Measurements from ENCODE around the gene HSDL1. TPM values are rescaled to one million over a fixed set of nuclear protein-coding genes. Genes with fewer than 3 reads are reported as not detected.

Gene HSDL1
- total RNA-seq, 1 experiment from 2014 or later: 13.3 TPM

DNA sequence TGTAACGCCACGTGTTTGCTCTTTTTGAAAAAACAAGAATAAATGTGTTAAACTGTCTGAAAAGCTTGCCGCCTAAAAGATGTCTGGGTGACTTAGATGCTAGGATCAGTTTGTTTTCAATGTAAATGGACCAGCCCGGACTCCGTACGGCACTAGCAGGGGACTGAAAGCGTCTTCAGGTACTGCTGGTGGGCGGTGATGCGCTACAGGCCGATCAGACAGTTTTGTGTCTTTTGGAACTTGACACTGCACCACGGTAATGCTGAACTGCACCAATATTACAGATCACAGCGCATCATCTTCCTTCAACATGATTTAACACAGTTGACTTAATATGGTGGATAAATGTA, 27.5 kb downstream of the HSDL1 start:
- H3K79me2 ChIP-seq (ENCODE audit: low read length): peaks cover 48% of the 10 kb centered on the region
- no peaks in the 10 kb centered on the region for H3K36me3 ChIP-seq (ENCODE audit: low read depth, low read length)
- H3F3A ChIP-seq (ENCODE audit: low read length, unreplicated experiment): no peaks in the 10 kb centered on the region
- no peaks in the 10 kb centered on the region for H3K9me3 ChIP-seq (ENCODE audit: low read length)
- DNase-seq: peak; percentile 7
- peaks cover 14% of the 10 kb centered on the region; the same call in 1 of the 2 replicates for H3K4me1 ChIP-seq (ENCODE audit: insufficient read depth, low read length)
- TF ChIP-seq, protein P1, sequence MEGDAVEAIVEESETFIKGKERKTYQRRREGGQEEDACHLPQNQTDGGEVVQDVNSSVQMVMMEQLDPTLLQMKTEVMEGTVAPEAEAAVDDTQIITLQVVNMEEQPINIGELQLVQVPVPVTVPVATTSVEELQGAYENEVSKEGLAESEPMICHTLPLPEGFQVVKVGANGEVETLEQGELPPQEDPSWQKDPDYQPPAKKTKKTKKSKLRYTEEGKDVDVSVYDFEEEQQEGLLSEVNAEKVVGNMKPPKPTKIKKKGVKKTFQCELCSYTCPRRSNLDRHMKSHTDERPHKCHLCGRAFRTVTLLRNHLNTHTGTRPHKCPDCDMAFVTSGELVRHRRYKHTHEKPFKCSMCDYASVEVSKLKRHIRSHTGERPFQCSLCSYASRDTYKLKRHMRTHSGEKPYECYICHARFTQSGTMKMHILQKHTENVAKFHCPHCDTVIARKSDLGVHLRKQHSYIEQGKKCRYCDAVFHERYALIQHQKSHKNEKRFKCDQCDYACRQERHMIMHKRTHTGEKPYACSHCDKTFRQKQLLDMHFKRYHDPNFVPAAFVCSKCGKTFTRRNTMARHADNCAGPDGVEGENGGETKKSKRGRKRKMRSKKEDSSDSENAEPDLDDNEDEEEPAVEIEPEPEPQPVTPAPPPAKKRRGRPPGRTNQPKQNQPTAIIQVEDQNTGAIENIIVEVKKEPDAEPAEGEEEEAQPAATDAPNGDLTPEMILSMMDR (conservative IDR thresholded peaks at IDR 0.05; ENCODE audit: low read depth, low read length): no peak
- CTCF ChIA-PET: interaction anchor here (1.3 kb wide), 1 partner anchor 69 kb away, joined by 6 read pairs; the partner anchor contains the start of gene TAF1C
- no peaks in the 10 kb centered on the region for H4K20me1 ChIP-seq (ENCODE audit: low read length)
- intact Hi-C loops (cut with micrococcal nuclease): no loop called here
- no TSS peak for BruUV-seq (replicated peaks)
- no peaks in the 10 kb centered on the region for H3K27me3 ChIP-seq (ENCODE audit: low read length)
- no peaks in the 10 kb centered on the region for H3K9me2 ChIP-seq (replicated peaks; ENCODE audit: low read length)
- peak overlapping the region; percentile 98 for H3K9ac ChIP-seq (ENCODE audit: low read length)
- H2AFZ ChIP-seq (ENCODE audit: low read length): peak overlapping the region; percentile 92
- H3K4me3 ChIP-seq (ENCODE audit: low read length): peak overlapping the region; percentile 99
- H3K4me2 ChIP-seq (ENCODE audit: low read length): peak overlapping the region; percentile 99
- POLR2A ChIA-PET (ENCODE audit: unreplicated experiment): no interaction called here
- no peak for ATAC-seq
- H3K27ac ChIP-seq (ENCODE audit: low read length): peak overlapping the region; percentile 46

DNA sequence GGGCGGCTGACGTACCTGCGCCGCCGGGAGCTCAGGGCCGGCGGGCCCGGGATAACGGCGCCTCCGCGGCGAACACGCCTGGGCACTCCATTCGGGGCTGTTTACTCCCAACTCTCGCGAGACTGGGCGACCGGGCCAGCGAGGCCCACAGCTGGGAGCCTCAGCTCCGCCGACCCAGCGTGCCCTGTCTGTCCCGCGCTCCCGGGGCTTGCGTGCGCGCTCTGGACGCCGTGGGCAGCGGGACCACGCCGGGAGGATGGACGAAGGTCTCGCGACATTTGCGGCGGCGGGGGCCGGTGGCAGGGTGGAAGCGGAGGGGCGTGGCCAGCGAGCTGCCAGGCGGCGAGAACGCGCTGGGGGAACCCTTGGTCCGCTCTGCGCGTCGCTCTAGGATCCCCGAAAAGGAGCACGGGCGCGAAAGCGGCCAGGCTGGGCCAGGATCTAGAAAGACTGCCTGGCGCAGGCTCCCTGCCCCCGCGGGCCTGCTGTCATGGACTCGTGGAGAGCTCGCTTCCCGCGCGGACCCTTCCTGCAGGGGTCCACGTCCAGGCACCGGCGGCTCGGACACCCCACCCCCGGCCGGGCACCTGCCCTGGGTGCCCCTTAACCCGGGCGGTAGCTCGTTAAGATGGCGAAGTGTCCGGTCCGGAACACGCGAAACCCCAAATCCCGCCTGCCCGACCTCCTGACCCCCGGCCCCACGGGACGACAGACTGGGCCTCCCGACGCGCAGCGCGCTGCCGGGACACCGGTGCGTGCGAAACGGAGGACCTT, 28.1 kb downstream of the HSDL1 start, which contains the start of gene MBTPS1:
Gene MBTPS1 (minus strand): TSS at position 223 of the 774 bp plus-strand sequence. CDS start 15,159 bp downstream, outside the sequence.
- DNase-seq (peak; percentile 94), ATAC-seq (peak; percentile 91)
- Histone ChIP-seq H3K4me2 (ENCODE audit: low read length) (peak within 1 kb of the TSS; percentile 99), H2AFZ (ENCODE audit: low read length) (peak within 1 kb of the TSS; percentile 92), H4K20me1 (ENCODE audit: low read length) (no peaks in the 10 kb centered on the region), H3K9ac (ENCODE audit: low read length) (peak within 1 kb of the TSS; percentile 98), H3K27me3 (ENCODE audit: low read length) (no peaks in the 10 kb centered on the region), H3K36me3 (ENCODE audit: low read depth, low read length) (no peaks in the 10 kb centered on the region), H3K9me3 (ENCODE audit: low read length) (no peaks in the 10 kb centered on the region), H3K9me2 (replicated peaks; ENCODE audit: low read length) (no peaks in the 10 kb centered on the region), H3F3A (ENCODE audit: low read length, unreplicated experiment) (no peaks in the 10 kb centered on the region), H3K27ac (ENCODE audit: low read length) (peak within 1 kb of the TSS; percentile 46), H3K4me1 (ENCODE audit: insufficient read depth, low read length) (peaks cover 14% of the 10 kb centered on the region; the same call in 1 of the 2 replicates), H3K79me2 (ENCODE audit: low read length) (peaks cover 54% of the 10 kb centered on the region), H3K4me3 (ENCODE audit: low read length) (peak within 1 kb of the TSS; percentile 99)
- intact Hi-C loops (cut with micrococcal nuclease): no loop called here
- ChIA-PET POLR2A (ENCODE audit: unreplicated experiment) (no interaction called here), CTCF (interaction anchor here (0.6 to 1.3 kb wide), 2 partner anchors 10 to 70 kb away, joined by 3 to 6 read pairs; partner anchors contain the start of gene TAF1C)
- TF ChIP-seq, protein P1 (conservative IDR thresholded peaks at IDR 0.05; ENCODE audit: low read depth, low read length): no peak
- TF ChIP-seq EZH2 (IDR thresholded peaks at IDR 0.05; ENCODE audit: low read length, unreplicated experiment): no peak
- TF ChIP-seq EZH2phosphoT487 (IDR thresholded peaks at IDR 0.05; ENCODE audit: borderline replicate concordance, low read length): no peak
- BruUV-seq (replicated peaks): TSS peak; percentile 86

Data from PC-3 (cell line).